ENCODE data around the gene RAPGEF4. TPM values are rescaled to one million over a fixed set of nuclear protein-coding genes. Genes with fewer than 3 reads are reported as not detected.

RAPGEF4 gene
- total and polyA plus RNA-seq, 9 of the 15 experiments (the other 6 are each of a cell fraction or from before 2014, with no cell fraction given), result 0.04 to 0.33 (median 0.13) TPM; not detected in 6

DNA sequence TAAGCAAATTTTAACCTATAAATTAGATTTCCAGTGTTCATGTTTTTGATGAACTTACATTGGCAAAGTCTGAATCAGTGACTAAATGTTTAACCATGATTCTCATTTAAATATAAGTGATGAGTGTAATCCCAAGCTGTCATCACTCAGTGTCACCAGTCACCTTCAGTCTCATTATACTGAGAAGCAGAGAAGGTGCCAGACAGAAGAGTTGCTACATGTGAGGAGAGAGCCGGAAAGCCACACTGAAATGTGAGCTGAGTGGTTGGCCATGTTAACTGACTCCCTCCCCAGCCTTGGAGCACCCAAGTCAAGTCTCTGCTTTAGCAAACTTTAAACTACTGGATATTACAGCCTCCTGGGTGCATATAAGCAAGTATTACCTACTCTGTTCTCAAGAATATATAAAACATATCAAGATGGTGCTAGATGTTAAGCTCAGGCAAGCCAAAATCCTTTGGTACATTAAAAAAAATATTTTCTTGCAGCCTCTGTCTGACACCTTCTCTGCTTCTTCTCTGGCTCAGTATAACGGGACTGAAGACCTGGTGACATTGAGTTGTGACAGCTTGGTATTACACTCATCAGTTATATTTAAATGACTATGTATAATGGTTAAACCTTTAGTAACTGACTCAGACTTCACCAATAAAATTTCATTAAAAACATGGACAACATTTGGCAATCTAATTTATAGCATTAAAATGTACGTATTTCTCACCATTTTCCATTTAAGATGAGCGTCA, 264.2 kb downstream of the RAPGEF4 start:
- no peak for FAIRE-seq
- no peak for DNase-seq (ENCODE audit: extremely low read depth in 1 of 4, low spot score in 3 of 4)
- Histone ChIP-seq H3K4me3 (no peak overlapping the region), H3K4me1 (replicated peaks in 1 of 2; ENCODE audit: control insufficient read depth in 2 of 2, insufficient read depth in 2 of 2, low read length in 2 of 2) (no peaks in the 10 kb centered on the region), H3K36me3 (ENCODE audit: control insufficient read depth, insufficient read depth, low read length) (no peaks in the 10 kb centered on the region), H3K9me1 (ENCODE audit: control insufficient read depth, insufficient read depth, low read length) (no peaks in the 10 kb centered on the region), H3K27me3 (ENCODE audit: control insufficient read depth in 2 of 2, insufficient read depth in 2 of 2, low read length in 2 of 2) (peaks cover 2 to 6% of the 10 kb centered on the region in 2 experiments; a peak in 4 of 5 replicates), H3K9ac (ENCODE audit: insufficient read depth in 1 of 2, low read depth in 2 of 2, low read length in 2 of 2) (no peak overlapping the region), H4K20me1 (replicated peaks; ENCODE audit: control insufficient read depth, insufficient read depth, low read length) (no peaks in the 10 kb centered on the region), H3K79me2 (ENCODE audit: control insufficient read depth, insufficient read depth, low read length) (no peaks in the 10 kb centered on the region), H3K4me2 (ENCODE audit: insufficient read depth, low read length) (no peak overlapping the region), H3K9me3 (replicated peaks; ENCODE audit: control insufficient read depth, insufficient read depth, low read depth, low read length) (no peaks in the 10 kb centered on the region), H2AFZ (ENCODE audit: low read depth, low read length) (no peak overlapping the region), H3K27ac (ENCODE audit: extremely low read depth, low read depth, low read length) (no peak overlapping the region)
- WGBS (ENCODE audit: insufficient coverage, low coverage, missing lambda C conversion rate), result 0% methylated on average over 4 of the region's 4 CpGs
- ChIA-PET CTCF (ENCODE audit: low intra/inter-chr PET ratio) (no interaction called here), POLR2A (no interaction called here)
- no peak for ATAC-seq
- intact Hi-C loops (cut with micrococcal nuclease) (no loop called here), in situ Hi-C loops (cut with MboI) (no loop called here)
- no TSS peak for BruUV-seq (replicated peaks)
- TF ChIP-seq, protein P1, sequence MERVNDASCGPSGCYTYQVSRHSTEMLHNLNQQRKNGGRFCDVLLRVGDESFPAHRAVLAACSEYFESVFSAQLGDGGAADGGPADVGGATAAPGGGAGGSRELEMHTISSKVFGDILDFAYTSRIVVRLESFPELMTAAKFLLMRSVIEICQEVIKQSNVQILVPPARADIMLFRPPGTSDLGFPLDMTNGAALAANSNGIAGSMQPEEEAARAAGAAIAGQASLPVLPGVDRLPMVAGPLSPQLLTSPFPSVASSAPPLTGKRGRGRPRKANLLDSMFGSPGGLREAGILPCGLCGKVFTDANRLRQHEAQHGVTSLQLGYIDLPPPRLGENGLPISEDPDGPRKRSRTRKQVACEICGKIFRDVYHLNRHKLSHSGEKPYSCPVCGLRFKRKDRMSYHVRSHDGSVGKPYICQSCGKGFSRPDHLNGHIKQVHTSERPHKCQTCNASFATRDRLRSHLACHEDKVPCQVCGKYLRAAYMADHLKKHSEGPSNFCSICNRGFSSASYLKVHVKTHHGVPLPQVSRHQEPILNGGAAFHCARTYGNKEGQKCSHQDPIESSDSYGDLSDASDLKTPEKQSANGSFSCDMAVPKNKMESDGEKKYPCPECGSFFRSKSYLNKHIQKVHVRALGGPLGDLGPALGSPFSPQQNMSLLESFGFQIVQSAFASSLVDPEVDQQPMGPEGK (CRISPR knock-in tag; IDR thresholded peaks at IDR 0.05; ENCODE audit: borderline replicate concordance), result no peak
- TF ChIP-seq RAD51 (IDR thresholded peaks at IDR 0.05; ENCODE audit: borderline replicate concordance, low read depth) (no peak), PCBP1 (IDR thresholded peaks at IDR 0.05; ENCODE audit: low read depth, low read length, poor library complexity, severe bottlenecking) (no peak), NFE2 (IDR thresholded peaks at IDR 0.05; ENCODE audit: low read depth) (no peak), NFRKB (IDR thresholded peaks at IDR 0.05; ENCODE audit: low read depth) (no peak), SAFB2 (IDR thresholded peaks at IDR 0.05; ENCODE audit: borderline replicate concordance, low read depth, low read length, severe bottlenecking) (no peak), SMARCA4 (IDR thresholded peaks at IDR 0.05) (no peak), TEAD4 (IDR thresholded peaks at IDR 0.05; ENCODE audit: low read length) (no peak), TEAD4 (CRISPR knock-in tag; IDR thresholded peaks at IDR 0.05; ENCODE audit: borderline replicate concordance) (no peak), GATA2 (CRISPR knock-in tag; IDR thresholded peaks at IDR 0.05) (no peak), HNRNPL (IDR thresholded peaks at IDR 0.05; ENCODE audit: low read depth, low read length) (no peak), ZNF133 (CRISPR knock-in tag; IDR thresholded peaks at IDR 0.05) (no peak), HMG20B (CRISPR knock-in tag; IDR thresholded peaks at IDR 0.05) (no peak), CBFB (CRISPR knock-in tag; IDR thresholded peaks at IDR 0.05) (no peak)
- TF ChIP-seq, protein P2, sequence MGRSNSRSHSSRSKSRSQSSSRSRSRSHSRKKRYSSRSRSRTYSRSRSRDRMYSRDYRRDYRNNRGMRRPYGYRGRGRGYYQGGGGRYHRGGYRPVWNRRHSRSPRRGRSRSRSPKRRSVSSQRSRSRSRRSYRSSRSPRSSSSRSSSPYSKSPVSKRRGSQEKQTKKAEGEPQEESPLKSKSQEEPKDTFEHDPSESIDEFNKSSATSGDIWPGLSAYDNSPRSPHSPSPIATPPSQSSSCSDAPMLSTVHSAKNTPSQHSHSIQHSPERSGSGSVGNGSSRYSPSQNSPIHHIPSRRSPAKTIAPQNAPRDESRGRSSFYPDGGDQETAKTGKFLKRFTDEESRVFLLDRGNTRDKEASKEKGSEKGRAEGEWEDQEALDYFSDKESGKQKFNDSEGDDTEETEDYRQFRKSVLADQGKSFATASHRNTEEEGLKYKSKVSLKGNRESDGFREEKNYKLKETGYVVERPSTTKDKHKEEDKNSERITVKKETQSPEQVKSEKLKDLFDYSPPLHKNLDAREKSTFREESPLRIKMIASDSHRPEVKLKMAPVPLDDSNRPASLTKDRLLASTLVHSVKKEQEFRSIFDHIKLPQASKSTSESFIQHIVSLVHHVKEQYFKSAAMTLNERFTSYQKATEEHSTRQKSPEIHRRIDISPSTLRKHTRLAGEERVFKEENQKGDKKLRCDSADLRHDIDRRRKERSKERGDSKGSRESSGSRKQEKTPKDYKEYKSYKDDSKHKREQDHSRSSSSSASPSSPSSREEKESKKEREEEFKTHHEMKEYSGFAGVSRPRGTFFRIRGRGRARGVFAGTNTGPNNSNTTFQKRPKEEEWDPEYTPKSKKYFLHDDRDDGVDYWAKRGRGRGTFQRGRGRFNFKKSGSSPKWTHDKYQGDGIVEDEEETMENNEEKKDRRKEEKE (IDR thresholded peaks at IDR 0.05; ENCODE audit: borderline replicate concordance in 1 of 2, control insufficient read depth in 1 of 2, low read depth in 2 of 2, low read length in 1 of 2), result no peak
- TF ChIP-seq, protein P3, sequence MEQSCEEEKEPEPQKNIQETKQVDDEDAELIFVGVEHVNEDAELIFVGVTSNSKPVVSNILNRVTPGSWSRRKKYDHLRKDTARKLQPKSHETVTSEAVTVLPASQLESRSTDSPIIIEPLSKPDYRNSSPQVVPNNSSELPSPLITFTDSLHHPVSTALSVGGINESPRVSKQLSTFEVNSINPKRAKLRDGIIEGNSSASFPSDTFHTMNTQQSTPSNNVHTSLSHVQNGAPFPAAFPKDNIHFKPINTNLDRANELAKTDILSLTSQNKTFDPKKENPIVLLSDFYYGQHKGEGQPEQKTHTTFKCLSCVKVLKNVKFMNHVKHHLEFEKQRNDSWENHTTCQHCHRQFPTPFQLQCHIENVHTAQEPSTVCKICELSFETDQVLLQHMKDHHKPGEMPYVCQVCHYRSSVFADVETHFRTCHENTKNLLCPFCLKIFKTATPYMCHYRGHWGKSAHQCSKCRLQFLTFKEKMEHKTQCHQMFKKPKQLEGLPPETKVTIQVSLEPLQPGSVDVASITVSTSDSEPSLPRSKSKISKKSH (CRISPR knock-in tag; IDR thresholded peaks at IDR 0.05), result no peak

All from K562 (cell line).